ENCODE results near the gene HSPA1L. TPM values are rescaled to one million over a fixed set of nuclear protein-coding genes. Genes with fewer than 3 reads are reported as not detected.

The HSPA1L gene
- total RNA-seq, 1 donor from 2014 or later, result 2.8 TPM

DNA sequence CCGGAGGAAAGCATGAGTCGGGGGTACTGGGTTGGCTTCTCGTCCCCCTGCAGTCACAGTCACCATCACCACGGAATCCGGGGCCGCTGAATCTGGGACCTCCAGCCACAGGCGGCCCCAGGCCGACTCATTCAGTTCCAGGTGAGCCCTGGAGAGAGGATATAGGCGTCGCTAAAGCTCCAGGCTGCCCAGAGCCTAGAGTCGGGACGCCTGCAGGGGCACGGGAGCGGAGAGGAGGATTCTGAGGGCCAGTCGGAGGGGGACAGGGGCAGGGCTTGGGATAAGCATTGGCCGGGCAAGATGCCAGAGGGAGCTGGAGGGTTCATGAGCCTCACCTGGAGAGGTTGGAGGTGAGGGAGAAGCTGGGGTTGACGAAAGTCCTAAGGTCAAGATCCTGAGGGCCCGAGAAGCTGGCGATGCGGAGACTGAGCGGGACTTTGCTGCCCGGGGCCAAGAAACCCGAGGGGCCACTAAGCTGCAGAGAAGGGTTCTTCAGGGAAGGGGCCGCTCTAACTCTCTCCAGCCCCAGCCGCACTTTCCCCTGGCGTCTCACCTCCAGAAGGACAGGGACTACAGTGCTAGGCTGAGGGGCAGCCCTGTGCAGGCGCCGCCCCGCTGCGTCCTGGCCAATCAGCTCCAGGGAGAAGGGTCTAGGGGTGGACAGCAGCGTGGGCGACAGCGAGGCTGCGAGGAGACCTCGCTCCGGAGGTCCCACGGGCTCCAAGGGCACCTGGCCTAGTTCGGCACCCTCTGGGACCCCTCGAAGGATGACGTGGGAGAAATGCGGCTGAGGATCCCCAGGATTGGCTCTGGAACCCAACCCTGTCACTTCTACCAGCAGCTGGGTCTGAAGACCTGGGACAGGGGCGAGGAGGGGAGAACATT, 48.9 kb downstream of the HSPA1L start:
- DNase-seq (ENCODE audit: low spot score), result no peak

DNA sequence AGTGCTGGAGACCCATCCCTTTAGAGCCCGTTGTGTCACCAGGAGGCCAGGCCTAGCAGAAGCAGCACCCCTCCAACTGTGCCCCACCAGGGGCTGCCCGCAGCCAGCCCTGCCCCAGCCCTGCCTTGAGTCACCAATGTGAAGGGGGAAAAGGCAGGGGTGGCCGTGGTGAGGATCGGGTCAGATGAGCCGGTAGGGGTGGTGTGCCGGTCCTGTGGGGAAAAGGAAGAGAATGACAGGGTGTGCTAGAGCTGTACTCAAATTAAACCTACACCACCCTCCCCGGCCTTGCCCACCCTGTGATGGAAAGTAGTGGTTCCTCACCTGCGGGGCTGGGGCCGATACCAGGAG, 49.5 kb downstream of the HSPA1L start:
- DNase-seq (ENCODE audit: low spot score), result no peak

DNA sequence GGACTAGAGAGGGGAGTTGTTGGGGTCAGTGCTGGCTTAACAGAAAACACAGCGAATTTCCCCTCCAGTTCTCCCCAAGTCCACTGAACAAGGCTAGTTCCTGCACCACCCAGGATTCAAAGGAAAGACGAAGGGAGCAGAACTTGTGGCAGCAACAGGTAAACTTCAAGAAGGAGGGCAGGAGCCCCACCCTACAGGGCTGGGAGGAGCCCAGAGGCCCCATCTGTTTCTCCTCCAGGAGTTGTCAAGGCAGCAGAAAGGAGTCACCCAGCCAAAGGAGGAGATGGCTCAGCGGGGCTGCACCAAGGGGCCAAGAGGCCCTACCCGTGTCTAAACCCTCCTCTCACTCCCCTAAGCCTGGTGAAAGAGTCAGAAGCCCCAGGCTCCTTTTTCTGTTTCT, 50.9 kb downstream of the HSPA1L start:
- no peak for DNase-seq (ENCODE audit: low spot score)

DNA sequence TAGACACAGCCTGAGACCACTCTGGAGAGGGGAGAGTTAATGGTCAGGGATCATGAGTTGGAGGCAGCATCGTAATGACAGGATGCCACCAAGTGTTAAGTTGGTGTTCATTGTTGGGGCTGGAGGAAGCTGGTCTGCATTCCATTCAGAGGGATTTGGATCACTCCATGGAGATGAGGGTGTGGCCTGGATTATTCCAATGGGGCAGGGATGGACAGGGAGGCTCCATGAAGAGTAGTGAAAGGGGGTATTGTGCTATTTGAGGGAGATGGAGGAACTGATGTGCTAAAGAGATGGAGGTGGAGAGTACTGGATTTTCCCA, 51.5 kb downstream of the HSPA1L start:
- no peak for DNase-seq (ENCODE audit: low spot score)

- DNase-seq (ENCODE audit: low spot score), result no peak
These were observed 52.0 kb downstream of the HSPA1L start for GRCh38 chr6:31762878-31763618.

DNA sequence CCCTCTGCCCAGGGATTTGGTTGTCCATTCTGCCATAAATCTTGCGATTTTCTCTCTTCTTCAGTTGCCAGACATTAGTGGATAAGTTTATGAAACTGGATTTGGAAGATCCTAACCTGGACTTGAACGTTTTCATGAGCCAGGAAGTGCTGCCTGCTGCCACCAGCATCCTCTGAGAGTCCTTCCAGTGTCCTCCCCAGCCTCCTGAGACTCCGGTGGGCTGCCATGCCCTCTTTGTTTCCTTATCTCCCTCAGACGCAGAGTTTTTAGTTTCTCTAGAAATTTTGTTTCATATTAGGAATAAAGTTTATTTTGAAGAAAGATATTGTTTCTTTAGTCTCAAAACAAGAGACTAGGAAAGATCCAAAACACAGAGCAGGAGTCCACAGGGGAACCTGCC, 52.7 kb downstream of the HSPA1L start, which contains the start of gene SAPCD1:
TSS of gene SAPCD1 (plus strand) at position 301 of the 400 bp plus-strand sequence. CDS start 399 bp downstream, outside the sequence.
- no peak for DNase-seq (ENCODE audit: low spot score)

- no peak for DNase-seq (ENCODE audit: low spot score)
These were observed 53.7 kb downstream of the HSPA1L start for GRCh38 chr6:31761343-31761742.

- no peak for DNase-seq (ENCODE audit: low spot score)
These were observed 54.3 kb downstream of the HSPA1L start for GRCh38 chr6:31760790-31761189.

Other genes starting within 250 kb of the HSPA1L start
- gene LTA, start 243.0 kb downstream of the HSPA1L start, total RNA-seq, result 1.9 TPM
- 6.6 TPM for gene TNF, start 239.7 kb downstream of the HSPA1L start, total RNA-seq
- 4.9 TPM for gene LTB, start 232.9 kb downstream of the HSPA1L start, total RNA-seq
- 18.4 TPM for gene LST1, start 229.0 kb downstream of the HSPA1L start, total RNA-seq
- not detected for gene NCR3, start 222.3 kb downstream of the HSPA1L start, total RNA-seq
- gene AIF1, start 200.0 kb downstream of the HSPA1L start, total RNA-seq, result 26.8 TPM
- 162 TPM for gene PRRC2A, start 194.6 kb downstream of the HSPA1L start, total RNA-seq
- 288 TPM for gene BAG6, start 162.6 kb downstream of the HSPA1L start, total RNA-seq
- 2.2 TPM for gene APOM, start 159.4 kb downstream of the HSPA1L start, total RNA-seq
- gene C6orf47, start 154.5 kb downstream of the HSPA1L start, total RNA-seq, result 30.5 TPM
- gene GPANK1, start 150.3 kb downstream of the HSPA1L start, total RNA-seq, result 18.7 TPM
- gene CSNK2B, start 149.2 kb downstream of the HSPA1L start, total RNA-seq, result 108 TPM
- gene LY6G5B, start 145.3 kb downstream of the HSPA1L start, total RNA-seq, result 8.1 TPM
- 5.2 TPM for gene LY6G5C, start 134.2 kb downstream of the HSPA1L start, total RNA-seq
- 103 TPM for gene ABHD16A, start 112.0 kb downstream of the HSPA1L start, total RNA-seq
- not detected for gene LY6G6F, start 108.4 kb downstream of the HSPA1L start, total RNA-seq
- not detected for gene LY6G6D, start 99.9 kb downstream of the HSPA1L start, total RNA-seq
- not detected for gene LY6G6C, start 93.5 kb downstream of the HSPA1L start, total RNA-seq
- gene MPIG6B, start 91.9 kb downstream of the HSPA1L start, total RNA-seq, result 0.37 TPM
- gene DDAH2, start 86.0 kb downstream of the HSPA1L start, total RNA-seq, result 130 TPM
- 394 TPM for gene CLIC1, start 78.8 kb downstream of the HSPA1L start, total RNA-seq
- 19.7 TPM for gene MSH5, start 75.3 kb downstream of the HSPA1L start, total RNA-seq
- gene SAPCD1, start 52.6 kb downstream of the HSPA1L start, total RNA-seq, result 2.7 TPM
- gene VWA7, start 38.0 kb downstream of the HSPA1L start, total RNA-seq, result 18.5 TPM
- gene VARS1, start 19.5 kb downstream of the HSPA1L start, total RNA-seq, result 49.7 TPM
- gene LSM2, start 8.3 kb downstream of the HSPA1L start, total RNA-seq, result 32.5 TPM
- 347 TPM for gene HSPA1A, start 260 bp upstream of the HSPA1L start, total RNA-seq
- gene HSPA1B, start 12.5 kb upstream of the HSPA1L start, total RNA-seq, result 277 TPM
- gene NEU1, start 47.5 kb upstream of the HSPA1L start, total RNA-seq, result 91.2 TPM
- gene SLC44A4, start 63.7 kb upstream of the HSPA1L start, total RNA-seq, result 457 TPM
- 63.4 TPM for gene EHMT2, start 82.4 kb upstream of the HSPA1L start, total RNA-seq
- gene ZBTB12, start 86.8 kb upstream of the HSPA1L start, total RNA-seq, result 11.8 TPM
- gene C2, start 112.4 kb upstream of the HSPA1L start, total RNA-seq, result 14.8 TPM
- 476 TPM for gene CFB, start 130.8 kb upstream of the HSPA1L start, total RNA-seq
- 52.1 TPM for gene NELFE, start 143.7 kb upstream of the HSPA1L start, total RNA-seq
- 81.3 TPM for gene SKIC2, start 143.9 kb upstream of the HSPA1L start, total RNA-seq
- gene DXO, start 156.9 kb upstream of the HSPA1L start, total RNA-seq, result 27.6 TPM
- 179 TPM for gene C4A, start 166.8 kb upstream of the HSPA1L start, total RNA-seq
- gene C4B, start 199.5 kb upstream of the HSPA1L start, total RNA-seq, result 155 TPM
- 1.3 TPM for gene CYP21A2, start 223.1 kb upstream of the HSPA1L start, total RNA-seq